ENCODE results near the gene MLIP. TPM values are rescaled to one million over a fixed set of nuclear protein-coding genes. Genes with fewer than 3 reads are reported as not detected.

MLIP gene
- total and polyA plus RNA-seq, 4 donors, result 2.0 to 6.0 (median 3.2) TPM

DNA sequence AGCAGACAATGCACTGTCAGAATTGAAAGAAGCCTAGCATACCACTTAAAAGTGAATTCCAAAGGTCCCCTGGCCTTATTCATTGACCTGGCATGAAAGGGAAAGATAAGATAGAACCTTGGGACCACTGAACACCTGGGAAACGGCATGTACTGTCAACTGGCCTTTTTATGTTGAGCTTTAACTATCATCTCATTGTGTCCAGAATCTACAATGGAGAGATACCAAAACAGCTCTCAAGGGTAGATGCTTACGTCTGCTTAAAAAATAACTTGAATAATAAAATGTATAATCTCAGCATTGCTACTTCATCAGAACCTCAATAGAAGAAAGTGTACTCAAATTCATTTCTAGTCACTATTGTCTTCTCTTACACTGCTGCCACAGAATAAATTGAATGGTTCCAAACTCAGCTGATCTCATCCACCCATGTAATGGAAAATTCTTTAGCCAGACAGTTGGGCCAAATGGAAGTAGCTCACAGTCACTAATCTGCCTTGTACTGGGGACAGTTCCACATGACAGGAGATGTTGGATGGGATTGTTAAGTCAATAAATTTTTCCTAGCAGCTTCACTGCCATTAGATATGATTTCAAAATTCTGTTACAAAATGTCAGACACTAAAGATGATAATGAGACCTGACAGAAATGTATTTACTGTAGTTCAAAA is 93.8 kb downstream of the MLIP start:
- DNase-seq (ENCODE audit: low spot score), result no peak
- H3K4me1 ChIP-seq (ENCODE audit: control insufficient read depth in 4 of 4, insufficient read depth in 4 of 4, low read length in 3 of 4), result no peaks in the 10 kb centered on the region
- WGBS, result 61% methylated on average over 2 of the region's 2 CpGs

More for the DNA sequence above, 93.8 kb downstream of the MLIP start:
- no peak overlapping the region for H3K9ac ChIP-seq (ENCODE audit: low read depth in 1 of 2, low read length in 2 of 2)
- no peaks in the 10 kb centered on the region for H3K27me3 ChIP-seq (ENCODE audit: control insufficient read depth in 4 of 4, insufficient read depth in 4 of 4, low read length in 3 of 4)
- H3K4me3 ChIP-seq (ENCODE audit: low read depth in 1 of 3, low read length in 3 of 3), result no peak overlapping the region
- no peaks in the 10 kb centered on the region for H3K36me3 ChIP-seq (ENCODE audit: control insufficient read depth in 4 of 4, insufficient read depth in 3 of 4, low read depth in 1 of 4, low read length in 3 of 4)
- no peak overlapping the region for H3K27ac ChIP-seq (ENCODE audit: low read depth in 1 of 2, low read length in 2 of 2)
- peaks cover 0 to 1% (median 0%) of the 10 kb centered on the region in 4 donors for H3K9me3 ChIP-seq (ENCODE audit: control insufficient read depth in 4 of 4, low read length in 3 of 4)
- no peak for TF ChIP-seq ZBTB33 (IDR thresholded peaks at IDR 0.05)
- no peak for TF ChIP-seq HNF4G (IDR thresholded peaks at IDR 0.05)
- no peak for TF ChIP-seq NR2F2 (IDR thresholded peaks at IDR 0.05)
- TF ChIP-seq EGR1 (IDR thresholded peaks at IDR 0.05; ENCODE audit: low read depth in 2 of 2), result no peak
- TF ChIP-seq JUND (IDR thresholded peaks at IDR 0.05), result no peak
- TF ChIP-seq HNF4A (conservative IDR thresholded peaks at IDR 0.05), result no peak
- TF ChIP-seq REST (IDR thresholded peaks at IDR 0.05), result no peak
- TF ChIP-seq CTCF (IDR thresholded peaks at IDR 0.05; ENCODE audit: low read depth, low read length, missing input control), result no peak
- TF ChIP-seq YY1 (IDR thresholded peaks at IDR 0.05), result no peak
- no peak for TF ChIP-seq RXRA (IDR thresholded peaks at IDR 0.05)
